Measurements from ENCODE around the gene CNTD1.

CNTD1 gene

DNA sequence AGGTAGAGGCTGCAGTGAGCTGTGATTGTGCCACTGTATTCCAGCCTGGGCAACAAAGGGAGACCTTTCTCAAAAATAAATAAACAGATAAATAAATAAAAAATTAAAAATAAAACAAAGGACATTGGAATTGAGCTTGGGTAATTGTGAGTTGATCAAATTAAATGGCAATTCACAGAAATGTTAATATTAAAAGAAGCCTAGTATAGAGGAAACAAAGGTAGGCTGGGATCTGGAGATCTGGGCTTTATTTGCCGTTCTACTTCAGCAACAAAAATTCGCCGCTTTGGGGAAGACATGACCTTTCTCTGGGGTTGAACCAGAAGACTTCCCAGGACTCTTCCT lies 25.7 kb upstream of the CNTD1 start:
- DNase-seq (ENCODE audit: insufficient read length, low spot score) (no peak), FAIRE-seq (no peak)
- no peak for TF ChIP-seq POLR2A (IDR thresholded peaks at IDR 0.05; ENCODE audit: low read depth, low read length)

DNA sequence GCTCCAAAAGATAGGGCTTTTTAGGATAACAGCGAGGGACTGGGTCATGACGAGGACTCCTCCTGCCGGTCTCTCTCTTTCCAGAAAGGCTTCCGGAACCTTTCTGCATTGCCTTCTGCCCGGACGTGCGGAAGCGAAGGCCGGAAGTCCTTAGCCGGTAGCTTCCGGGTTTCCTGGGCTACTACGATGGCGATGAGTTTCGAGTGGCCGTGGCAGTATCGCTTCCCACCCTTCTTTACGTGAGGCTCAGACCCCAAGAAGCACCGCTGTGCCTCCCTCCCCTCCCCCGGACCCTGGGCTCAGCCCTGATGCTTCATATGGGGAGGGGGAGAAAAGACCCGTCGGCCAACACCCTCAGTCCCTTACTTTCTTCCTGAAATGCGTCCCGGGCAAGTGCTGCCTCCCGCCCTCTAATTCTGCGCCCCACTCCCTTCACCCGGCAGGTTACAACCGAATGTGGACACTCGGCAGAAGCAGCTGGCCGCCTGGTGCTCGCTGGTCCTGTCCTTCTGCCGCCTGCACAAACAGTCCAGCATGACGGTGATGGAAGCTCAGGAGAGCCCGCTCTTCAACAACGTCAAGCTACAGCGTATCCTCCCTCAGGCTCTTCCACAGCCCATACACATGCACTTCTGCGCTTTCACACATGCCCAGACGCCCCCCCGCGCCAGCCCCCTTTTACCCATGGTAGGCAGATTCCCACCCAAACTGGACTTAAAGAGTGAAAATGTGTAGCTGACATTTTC lies 25.2 kb upstream of the CNTD1 start, which contains the start of gene VPS25:
Gene VPS25 (plus strand): TSS at position 160 of the 746 bp plus-strand sequence. CDS start 27 bp downstream, at position 187.
- FAIRE-seq: no peak
- peak; percentile 93 for TF ChIP-seq POLR2A (IDR thresholded peaks at IDR 0.05; ENCODE audit: low read depth, low read length)
- DNase-seq (ENCODE audit: insufficient read length, low spot score): peak; percentile 83

DNA sequence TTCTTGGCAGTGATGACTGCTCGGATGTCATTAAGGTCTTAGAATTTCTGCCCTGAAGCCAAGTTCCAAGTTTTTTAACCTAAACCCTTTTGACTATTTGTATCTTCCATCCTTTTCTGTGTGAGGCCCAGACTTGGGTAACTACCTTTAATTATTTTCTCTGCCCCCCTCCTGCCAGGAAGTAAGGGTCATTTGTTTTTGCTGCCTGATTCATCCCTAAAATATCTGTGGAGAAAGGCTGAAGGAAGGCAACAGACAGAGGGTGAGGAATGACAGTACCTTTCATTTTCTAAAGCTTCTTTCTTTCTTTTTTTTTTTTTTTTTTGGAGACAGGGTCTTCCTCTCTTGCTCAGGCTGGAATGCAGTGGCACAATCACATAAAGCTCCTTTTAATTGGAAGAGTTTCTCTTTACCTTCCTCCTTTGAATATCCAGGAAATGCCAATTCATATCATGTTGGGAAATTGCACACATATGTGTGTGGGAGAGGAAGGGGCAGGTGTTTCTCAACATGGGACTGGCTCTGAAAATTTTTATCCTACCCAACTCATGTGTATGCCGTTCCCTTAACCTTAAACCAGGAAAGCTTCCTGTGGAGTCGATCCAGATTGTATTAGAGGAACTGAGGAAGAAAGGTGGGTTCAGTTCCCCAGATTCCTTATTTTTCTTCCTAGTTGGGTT lies 24.5 kb upstream of the CNTD1 start:
- no peak for TF ChIP-seq POLR2A (IDR thresholded peaks at IDR 0.05; ENCODE audit: low read depth, low read length)
- no peak for FAIRE-seq
- peak; percentile 60 for DNase-seq (ENCODE audit: insufficient read length, low spot score)

DNA sequence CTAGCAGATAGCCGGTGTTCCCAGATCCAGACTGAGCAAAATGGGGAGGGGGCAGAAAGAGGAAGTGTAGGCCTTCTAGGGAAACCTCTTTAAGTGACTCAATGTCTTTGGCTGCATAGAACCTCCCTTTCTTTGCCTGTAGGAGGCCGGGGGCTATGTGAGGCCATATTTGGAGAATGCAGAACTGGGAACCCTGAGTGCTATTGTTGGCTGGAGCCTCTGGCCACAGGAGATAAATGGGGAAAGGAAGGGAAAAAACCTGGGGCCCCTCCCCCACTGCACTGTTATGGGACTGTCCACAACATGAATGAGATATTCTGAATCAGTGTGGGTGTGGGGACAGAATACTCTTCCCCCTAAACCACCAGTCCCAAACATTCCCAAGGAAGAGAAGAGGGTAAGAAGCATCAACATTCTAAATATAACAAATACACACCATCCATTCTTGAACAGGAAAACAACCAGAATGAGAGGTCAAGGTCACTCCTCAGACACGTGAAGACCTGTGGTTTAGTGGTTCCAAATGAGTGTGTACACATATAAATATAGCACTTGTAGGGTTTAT lies 23.0 kb upstream of the CNTD1 start:
- TF ChIP-seq POLR2A (IDR thresholded peaks at IDR 0.05; ENCODE audit: low read depth, low read length): no peak
- DNase-seq (ENCODE audit: insufficient read length, low spot score) (no peak), FAIRE-seq (no peak)

DNA sequence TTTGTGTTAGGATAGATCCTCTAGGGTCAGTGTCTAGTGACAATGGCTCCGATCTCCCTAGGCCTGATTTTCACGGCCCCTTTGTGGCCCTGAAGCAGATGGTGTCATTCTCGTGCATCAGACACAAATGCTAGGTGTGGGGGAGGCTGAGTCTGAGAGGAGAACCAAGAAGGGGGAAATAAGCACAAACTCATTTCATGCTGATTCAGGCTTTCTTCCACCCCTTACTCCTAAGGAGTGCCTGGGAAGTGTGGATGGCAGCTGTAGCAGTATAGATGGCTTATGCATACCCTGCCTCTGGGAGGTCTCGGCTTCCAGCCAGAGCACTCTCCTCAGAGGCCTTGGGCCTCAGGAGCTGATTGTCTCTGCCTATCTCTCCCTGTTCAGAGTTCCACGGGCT lies 20.1 kb upstream of the CNTD1 start:
- no peak for TF ChIP-seq POLR2A (IDR thresholded peaks at IDR 0.05; ENCODE audit: low read depth, low read length)
- no peak for FAIRE-seq
- DNase-seq (ENCODE audit: insufficient read length, low spot score): no peak

DNA sequence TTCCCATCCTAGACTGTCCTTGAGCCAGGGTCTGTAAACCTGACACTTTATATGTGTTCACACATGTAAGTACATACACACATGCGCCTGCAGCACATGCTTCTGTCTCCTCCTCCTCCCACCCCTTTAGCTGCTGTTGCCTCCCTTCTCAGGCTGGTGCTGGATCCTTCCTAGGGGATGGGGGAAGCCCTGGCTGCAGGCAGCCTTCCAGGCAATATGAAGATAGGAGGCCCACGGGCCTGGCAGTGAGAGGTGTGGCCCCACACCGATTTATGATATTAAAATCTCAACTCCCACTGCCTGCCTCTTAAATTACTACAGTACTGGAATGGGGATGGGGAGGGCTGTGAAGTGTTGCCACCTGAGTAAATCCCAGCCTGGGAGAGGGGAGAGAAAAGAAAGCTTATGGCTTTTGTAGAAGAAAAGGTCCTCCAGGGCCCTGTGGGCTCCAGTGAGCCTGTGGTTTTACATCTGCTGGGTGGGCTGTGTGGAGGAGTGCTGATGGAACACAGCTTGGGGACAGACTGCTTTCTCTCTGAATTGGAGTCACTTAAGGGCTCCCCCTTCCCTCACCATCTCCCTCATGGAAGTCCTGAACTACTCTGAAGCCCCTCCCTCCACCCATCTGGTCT lies 19.2 kb upstream of the CNTD1 start:
- FAIRE-seq (no peak), DNase-seq (ENCODE audit: insufficient read length, low spot score) (no peak)
- no peak for TF ChIP-seq POLR2A (IDR thresholded peaks at IDR 0.05; ENCODE audit: low read depth, low read length)

DNA sequence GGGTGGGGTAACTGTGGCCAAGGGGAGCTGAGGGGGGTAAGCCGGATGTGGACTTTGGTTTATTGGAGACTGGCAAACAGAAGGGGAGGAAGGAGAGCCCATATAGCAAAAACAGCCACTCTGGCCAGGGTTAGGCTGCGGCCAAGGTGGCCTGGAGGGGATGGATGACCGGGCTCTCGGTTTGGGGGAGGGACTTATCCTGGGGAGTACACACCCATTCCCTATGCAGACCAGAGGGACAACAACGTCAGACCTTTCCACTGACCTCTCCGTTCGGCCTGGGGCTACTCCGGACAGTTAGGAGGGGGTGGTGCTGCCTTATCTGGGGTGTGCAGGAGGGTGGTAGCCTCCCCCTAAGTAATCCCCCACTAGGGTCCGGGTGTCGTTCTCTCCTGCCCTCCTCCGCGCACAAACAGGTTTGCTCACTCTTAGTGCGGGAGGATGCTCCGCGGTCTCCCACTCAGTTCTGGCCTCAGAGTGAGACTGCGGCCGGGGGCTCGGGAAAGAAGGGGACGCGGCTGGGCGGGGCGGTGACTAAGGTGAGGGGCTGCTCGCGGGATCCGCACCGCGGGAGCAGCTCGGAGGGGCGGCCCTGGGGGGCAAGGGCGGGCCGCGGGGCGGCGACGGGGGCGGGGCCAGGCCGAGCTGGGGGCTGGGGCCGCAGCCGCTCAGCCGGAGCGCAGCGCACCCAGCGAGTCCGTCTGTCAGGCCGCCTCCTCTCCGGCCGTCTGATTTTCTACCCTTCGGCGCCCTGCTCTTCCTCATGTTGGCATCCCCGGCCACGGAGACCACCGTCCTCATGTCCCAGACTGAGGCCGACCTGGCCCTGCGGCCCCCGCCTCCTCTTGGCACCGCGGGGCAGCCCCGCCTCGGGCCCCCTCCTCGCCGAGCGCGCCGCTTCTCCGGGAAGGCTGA lies 18.5 kb upstream of the CNTD1 start, which contains the start of gene WNK4:
Gene WNK4 (plus strand): TSS at position 675 of the 915 bp plus-strand sequence. CDS start 89 bp downstream, at position 764.
- peak; percentile 80 for DNase-seq (ENCODE audit: insufficient read length, low spot score)
- no peak for FAIRE-seq
- peak; percentile 41; the same call in 1 of the 2 replicates for TF ChIP-seq POLR2A (IDR thresholded peaks at IDR 0.05; ENCODE audit: low read depth, low read length)

DNA sequence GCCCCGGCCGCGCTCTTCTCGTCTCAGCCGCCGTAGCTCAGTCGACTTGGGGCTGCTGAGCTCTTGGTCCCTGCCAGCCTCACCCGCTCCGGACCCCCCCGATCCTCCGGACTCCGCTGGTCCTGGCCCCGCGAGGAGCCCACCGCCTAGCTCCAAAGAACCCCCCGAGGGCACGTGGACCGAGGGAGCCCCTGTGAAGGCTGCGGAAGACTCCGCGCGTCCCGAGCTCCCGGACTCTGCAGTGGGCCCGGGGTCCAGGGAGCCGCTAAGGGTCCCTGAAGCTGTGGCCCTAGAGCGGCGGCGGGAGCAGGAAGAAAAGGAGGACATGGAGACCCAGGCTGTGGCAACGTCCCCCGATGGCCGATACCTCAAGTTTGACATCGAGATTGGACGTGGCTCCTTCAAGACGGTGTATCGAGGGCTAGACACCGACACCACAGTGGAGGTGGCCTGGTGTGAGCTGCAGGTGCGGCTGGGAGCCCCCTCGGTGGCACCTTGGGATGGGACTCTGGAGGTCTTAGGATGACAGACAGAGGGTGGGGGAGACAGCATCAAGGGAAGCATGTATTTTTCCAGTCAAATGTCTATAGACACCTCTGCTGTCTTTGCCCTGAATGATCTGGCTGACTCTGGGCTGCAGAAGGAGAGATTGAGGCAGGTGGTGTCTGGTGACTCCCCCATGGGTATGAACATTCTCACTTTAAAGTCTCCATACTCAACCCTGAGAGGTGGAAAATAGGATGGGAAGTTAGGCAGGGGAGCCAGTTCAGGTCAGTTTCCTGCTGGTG lies 17.6 kb upstream of the CNTD1 start:
- no peak for TF ChIP-seq POLR2A (IDR thresholded peaks at IDR 0.05; ENCODE audit: low read depth, low read length)
- FAIRE-seq: no peak
- DNase-seq (ENCODE audit: insufficient read length, low spot score): no peak

DNA sequence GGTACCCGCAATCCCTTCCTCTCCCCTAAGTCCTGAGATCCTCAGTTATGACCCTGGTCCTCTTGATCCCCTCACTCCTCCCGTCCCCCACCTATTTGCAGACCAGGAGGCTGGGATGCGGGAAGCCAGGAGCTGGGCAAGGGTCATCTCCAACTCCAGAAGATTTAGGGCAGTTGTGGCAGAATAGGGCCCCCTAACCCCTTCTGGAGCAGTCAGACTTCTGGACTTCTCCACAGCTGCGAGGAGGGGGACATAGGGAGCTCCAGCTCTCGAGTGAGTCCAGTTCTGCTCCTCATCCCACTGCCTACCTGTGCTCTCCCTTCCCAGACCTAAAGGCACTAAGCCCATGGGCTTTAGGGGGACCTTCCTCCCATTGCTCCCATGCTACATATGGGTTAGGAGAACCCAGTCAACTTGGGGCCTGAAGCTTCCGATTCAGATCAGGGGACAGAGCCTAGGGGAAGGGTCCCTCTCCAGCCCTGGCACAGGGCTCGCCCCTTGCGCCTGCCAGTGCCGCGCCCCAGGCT lies 17.0 kb upstream of the CNTD1 start:
- no peak for FAIRE-seq
- no peak for TF ChIP-seq POLR2A (IDR thresholded peaks at IDR 0.05; ENCODE audit: low read depth, low read length)
- DNase-seq (ENCODE audit: insufficient read length, low spot score): no peak

DNA sequence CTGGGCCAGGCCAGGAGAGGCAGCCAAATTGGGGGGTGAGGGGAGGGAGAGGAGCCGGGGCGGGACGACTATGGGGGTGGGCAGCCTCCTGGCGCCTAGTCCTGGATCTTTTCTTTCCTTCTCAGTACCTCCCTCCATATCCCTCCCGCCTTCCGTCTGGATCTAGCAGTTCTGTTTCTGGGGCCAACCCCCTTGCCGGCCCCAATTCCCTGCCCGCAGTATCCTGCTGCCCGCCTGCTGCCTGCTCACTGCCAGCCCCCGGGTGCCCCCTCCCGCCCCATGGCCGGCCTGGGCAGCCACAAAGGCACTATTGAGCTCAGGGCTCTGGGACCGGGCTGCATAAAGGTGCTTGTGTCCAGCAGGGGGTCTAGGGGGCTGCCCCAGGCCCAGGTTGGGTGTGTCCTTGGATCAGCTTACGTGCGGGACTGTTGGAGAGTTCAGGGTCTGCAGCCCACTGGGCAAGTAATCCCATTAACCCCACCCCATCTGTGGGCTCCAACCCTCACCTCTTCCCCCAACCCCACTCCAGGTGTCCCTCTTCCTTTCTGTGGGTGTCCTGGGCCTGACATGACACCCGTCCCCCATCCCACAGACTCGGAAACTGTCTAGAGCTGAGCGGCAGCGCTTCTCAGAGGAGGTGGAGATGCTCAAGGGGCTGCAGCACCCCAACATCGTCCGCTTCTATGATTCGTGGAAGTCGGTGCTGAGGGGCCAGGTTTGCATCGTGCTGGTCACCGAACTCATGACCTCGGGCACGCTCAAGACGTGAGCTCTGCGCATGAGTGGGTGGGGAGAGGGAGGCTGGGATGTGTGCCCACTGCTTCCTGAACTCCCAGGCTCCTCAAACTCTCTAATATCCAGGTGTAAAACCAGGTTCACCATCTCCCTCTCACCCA lies 16.2 kb upstream of the CNTD1 start:
- FAIRE-seq (no peak), DNase-seq (ENCODE audit: insufficient read length, low spot score) (no peak)
- no peak for TF ChIP-seq POLR2A (IDR thresholded peaks at IDR 0.05; ENCODE audit: low read depth, low read length)

DNA sequence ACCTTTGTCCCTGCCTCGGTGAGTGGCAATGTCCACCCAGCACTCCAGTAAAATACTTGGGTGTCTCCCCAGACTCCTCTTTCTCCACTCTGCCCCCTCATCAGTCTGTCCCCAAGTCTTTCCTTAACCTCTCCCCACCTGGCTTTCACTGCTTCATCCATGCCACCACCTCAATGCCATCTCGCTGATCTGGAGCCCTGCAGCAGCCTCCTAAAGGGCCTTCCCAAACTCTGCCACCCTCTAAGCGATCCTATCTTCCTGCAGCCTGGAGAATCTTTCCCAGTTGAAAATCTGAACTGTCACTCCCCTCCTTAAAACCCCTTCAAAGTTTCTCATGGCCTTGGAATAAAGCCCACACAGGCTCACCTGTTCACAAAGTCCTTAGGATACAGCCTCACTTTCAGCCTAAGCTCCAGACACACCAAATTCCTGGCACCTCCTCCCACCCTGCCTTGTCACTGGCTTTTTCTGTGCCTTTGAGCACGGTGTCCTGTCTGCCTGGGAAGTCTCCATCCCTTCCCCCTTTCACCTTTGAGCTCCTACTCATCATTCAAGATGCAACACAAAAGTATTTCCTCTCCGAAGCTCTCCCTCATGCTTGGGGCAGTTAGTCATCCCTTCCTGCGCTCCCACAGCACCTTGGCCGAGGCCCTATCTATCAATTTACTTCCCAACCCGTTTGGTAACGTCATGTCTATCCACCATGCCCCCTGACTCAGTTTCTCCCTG lies 15.4 kb upstream of the CNTD1 start:
- TF ChIP-seq POLR2A (IDR thresholded peaks at IDR 0.05; ENCODE audit: low read depth, low read length): no peak
- peak; percentile 82 for DNase-seq (ENCODE audit: insufficient read length, low spot score)
- peak; percentile 81 for FAIRE-seq

Data from H54 (cell line).